Astrocyte (in vitro differentiated cells and primary cell): Measurements from ENCODE around the gene ZIC4.

Experiments
- EZH2 ChIP-seq: IDR thresholded peaks from 2 replicates; pipeline ENCODE4 v1.6.1; 2012; ENCODE audit warnings: mild to moderate bottlenecking, low read length, inconsistent platforms; ENCODE audit not compliant: insufficient read depth
- TF ChIP-seq, protein P1 (sequence below): IDR thresholded peaks from 2 replicates; pipeline ENCODE4 v1.5.1; 2011; ENCODE audit warnings: low read depth, mild to moderate bottlenecking, inconsistent platforms, low read length, moderate library complexity; ENCODE audit not compliant: insufficient read depth

- TF ChIP-seq, protein P1, sequence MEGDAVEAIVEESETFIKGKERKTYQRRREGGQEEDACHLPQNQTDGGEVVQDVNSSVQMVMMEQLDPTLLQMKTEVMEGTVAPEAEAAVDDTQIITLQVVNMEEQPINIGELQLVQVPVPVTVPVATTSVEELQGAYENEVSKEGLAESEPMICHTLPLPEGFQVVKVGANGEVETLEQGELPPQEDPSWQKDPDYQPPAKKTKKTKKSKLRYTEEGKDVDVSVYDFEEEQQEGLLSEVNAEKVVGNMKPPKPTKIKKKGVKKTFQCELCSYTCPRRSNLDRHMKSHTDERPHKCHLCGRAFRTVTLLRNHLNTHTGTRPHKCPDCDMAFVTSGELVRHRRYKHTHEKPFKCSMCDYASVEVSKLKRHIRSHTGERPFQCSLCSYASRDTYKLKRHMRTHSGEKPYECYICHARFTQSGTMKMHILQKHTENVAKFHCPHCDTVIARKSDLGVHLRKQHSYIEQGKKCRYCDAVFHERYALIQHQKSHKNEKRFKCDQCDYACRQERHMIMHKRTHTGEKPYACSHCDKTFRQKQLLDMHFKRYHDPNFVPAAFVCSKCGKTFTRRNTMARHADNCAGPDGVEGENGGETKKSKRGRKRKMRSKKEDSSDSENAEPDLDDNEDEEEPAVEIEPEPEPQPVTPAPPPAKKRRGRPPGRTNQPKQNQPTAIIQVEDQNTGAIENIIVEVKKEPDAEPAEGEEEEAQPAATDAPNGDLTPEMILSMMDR, result no peak
- peak; percentile 26 for TF ChIP-seq EZH2
These were observed 12.9 kb downstream of the ZIC4 start for GRCh38 chr3:147393261-147393942.
